Thoracic aorta (tissue), 2 donors: Measurements from ENCODE around the gene PLEKHF1. TPM values are rescaled to one million over a fixed set of nuclear protein-coding genes. Genes with fewer than 3 reads are reported as not detected.

Source experiments
- ATAC-seq: fragments of 150-250 bp; one replicate; pipeline ENCODE4 v1.8.0; 2017; ENCODE audit warnings: low read depth; ENCODE audit not compliant: insufficient number of reproducible peaks, low FRiP score
- DNase-seq: peaks from one replicate; pipeline ENCODE4 v3.0.0-alpha.2; 2020; ENCODE audit warnings: low spot score
- H3K27ac ChIP-seq, 2 donors: fragments of 200-600 bp; sonication (generic); 1 replicate in 1 of 2; 2 replicates in 1 of 2; pipeline ENCODE4 v1.5.1; 2016; ENCODE audit warnings: mild to moderate bottlenecking in 2 of 2, moderate library complexity in 2 of 2
- H3K27me3 ChIP-seq: fragments of 200-600 bp; sonication (generic); replicated peaks from 2 replicates; pipeline ENCODE4 v1.6.0; 2016; ENCODE audit warnings: mild to moderate bottlenecking; ENCODE audit not compliant: insufficient read depth
- H3K36me3 ChIP-seq: fragments of 200-600 bp; sonication (generic); one replicate; pipeline ENCODE4 v1.5.1; 2016
- H3K4me1 ChIP-seq, 2 donors: fragments of 200-600 bp; sonication (generic); 1 replicate in 1 of 2; 2 replicates in 1 of 2; pipeline versions ENCODE4 v1.5.1 to v1.6.0; 2016; ENCODE audit warnings: low read depth in 2 of 2, mild to moderate bottlenecking in 1 of 2; ENCODE audit not compliant: control insufficient read depth in 1 of 2
- H3K4me3 ChIP-seq: fragments of 200-600 bp; sonication (generic); 2 replicates; pipeline ENCODE4 v1.5.1; 2016; ENCODE audit warnings: mild to moderate bottlenecking
- H3K9me3 ChIP-seq: fragments of 200-600 bp; sonication (generic); 2 replicates; pipeline ENCODE4 v1.5.1; 2016
- CTCF ChIP-seq: fragments of 200-600 bp; sonication (generic); IDR thresholded peaks from one replicate; pipeline ENCODE4 v1.5.1; 2019; ENCODE audit warnings: antibody characterized with exemption
- total RNA-seq, 2 donors: library from RNA; depleted of rRNA; stranded (reverse); fragments of >200 nt; gene quantifications; one replicate each; pipeline versions ENCODE4 v1.1.0 to v1.2.3, GENCODE V29; 2016

Gene PLEKHF1
- total RNA-seq, 2 donors from 2014 or later, result 21.4 to 56.2 TPM

GRCh38 chr19:29685326-29685725, 20.1 kb downstream of the PLEKHF1 start:
- Histone ChIP-seq H3K9me3 (peaks cover under 1% of the 10 kb centered on the region), H3K36me3 (no peaks in the 10 kb centered on the region), H3K27ac (peak overlapping the region in 1 of 2 donors; percentile 47), H3K27me3 (no peaks in the 10 kb centered on the region), H3K4me1 (peaks cover 39 to 81% of the 10 kb centered on the region in 2 donors), H3K4me3 (peak overlapping the region; percentile 17)
- no peak for DNase-seq
- ATAC-seq, result no peak
- TF ChIP-seq CTCF, result no peak

- peaks cover 5% of the 10 kb centered on the region for H3K9me3 ChIP-seq
- H3K4me1 ChIP-seq, result peaks cover 28 to 71% of the 10 kb centered on the region in 2 donors
- no peak overlapping the region for H3K4me3 ChIP-seq
- no peak for ATAC-seq
- H3K36me3 ChIP-seq, result no peaks in the 10 kb centered on the region
- TF ChIP-seq CTCF, result no peak
- no peak for DNase-seq
- no peaks in the 10 kb centered on the region for H3K27me3 ChIP-seq
- peak overlapping the region in 1 of 2 donors; percentile 52 for H3K27ac ChIP-seq
Measured at GRCh38 chr19:29686285-29686805, 21.1 kb downstream of the PLEKHF1 start.

- ATAC-seq, result peak; percentile 78
- Histone ChIP-seq H3K4me1 (peaks cover 19 to 60% of the 10 kb centered on the region in 2 donors), H3K27ac (peak overlapping the region in 1 of 2 donors; percentile 52), H3K4me3 (peak overlapping the region; percentile 28), H3K9me3 (peaks cover 5% of the 10 kb centered on the region), H3K27me3 (no peaks in the 10 kb centered on the region), H3K36me3 (no peaks in the 10 kb centered on the region)
- no peak for DNase-seq
- TF ChIP-seq CTCF, result no peak
Measured at GRCh38 chr19:29687244-29687896, 22.1 kb downstream of the PLEKHF1 start.

- Histone ChIP-seq H3K27ac (peak overlapping the region in 1 of 2 donors; percentile 3), H3K4me3 (no peak overlapping the region), H3K9me3 (peaks cover 5% of the 10 kb centered on the region), H3K36me3 (no peaks in the 10 kb centered on the region), H3K27me3 (no peaks in the 10 kb centered on the region), H3K4me1 (peaks cover 13 to 53% of the 10 kb centered on the region in 2 donors)
- no peak for TF ChIP-seq CTCF
- DNase-seq (no peak), ATAC-seq (no peak)
Measured at GRCh38 chr19:29687897-29688728, 22.9 kb downstream of the PLEKHF1 start.

GRCh38 chr19:29690842-29691241, 25.6 kb downstream of the PLEKHF1 start:
- Histone ChIP-seq H3K27me3 (no peaks in the 10 kb centered on the region), H3K4me1 (peaks cover 1 to 44% of the 10 kb centered on the region in 2 donors), H3K4me3 (no peak overlapping the region), H3K27ac (no peak overlapping the region), H3K36me3 (no peaks in the 10 kb centered on the region), H3K9me3 (peaks cover 5% of the 10 kb centered on the region)
- no peak for TF ChIP-seq CTCF
- DNase-seq (no peak), ATAC-seq (no peak)
